T-helper 9 cell (primary cell): ENCODE measurements around the gene LPAR2.

Source experiments
- DNase-seq: peaks from one replicate; pipeline ENCODE4 v3.0.0-alpha.2; 2020

LPAR2 gene

GRCh38 chr19:19595171-19595701 is 32.8 kb downstream of the LPAR2 start:
- DNase-seq, result no peak

DNA sequence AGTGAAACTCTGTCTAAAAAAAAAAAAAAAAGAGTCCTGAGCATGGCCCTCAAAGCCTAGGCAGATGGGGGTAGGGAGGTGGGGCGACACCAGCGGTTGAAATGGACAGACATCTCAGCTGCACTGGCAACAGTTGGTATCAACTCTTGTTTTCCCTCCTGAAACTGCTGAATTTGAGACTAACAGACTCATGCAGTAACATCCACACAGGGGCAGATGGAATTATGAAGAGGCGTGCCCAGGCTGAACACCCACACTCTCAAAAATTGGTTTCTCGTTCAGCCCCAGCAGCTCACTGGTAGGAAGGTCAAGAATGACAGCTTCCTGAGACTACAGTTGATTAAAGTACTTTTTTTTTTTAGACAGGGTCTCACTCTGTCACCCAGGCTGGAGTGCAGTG is 33.6 kb downstream of the LPAR2 start:
- no peak for DNase-seq

DNA sequence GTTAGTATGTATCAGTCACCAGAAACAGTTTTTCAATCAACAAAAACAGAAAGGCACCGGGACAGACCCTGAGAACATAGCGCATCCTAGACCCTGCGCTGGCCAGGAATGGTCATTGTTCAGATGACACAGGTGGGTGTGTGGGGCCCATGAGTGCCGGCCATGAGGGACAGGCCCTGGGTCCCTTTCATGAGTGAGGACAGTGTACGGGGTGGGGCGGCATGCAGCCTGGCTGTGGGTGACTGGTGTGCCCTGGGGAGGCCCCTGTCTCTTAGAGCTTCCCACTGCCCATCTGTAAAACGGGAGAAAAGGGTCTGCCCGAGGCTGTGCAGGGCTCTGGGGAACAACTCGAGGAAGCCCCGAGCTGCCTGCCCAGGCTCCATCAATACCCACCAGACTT is 35.3 kb downstream of the LPAR2 start:
- no peak for DNase-seq

- peak; percentile 60 for DNase-seq
These were observed 36.7 kb downstream of the LPAR2 start for GRCh38 chr19:19591133-19591825.

GRCh38 chr19:19588546-19588945 is 39.5 kb downstream of the LPAR2 start:
- no peak for DNase-seq

DNA sequence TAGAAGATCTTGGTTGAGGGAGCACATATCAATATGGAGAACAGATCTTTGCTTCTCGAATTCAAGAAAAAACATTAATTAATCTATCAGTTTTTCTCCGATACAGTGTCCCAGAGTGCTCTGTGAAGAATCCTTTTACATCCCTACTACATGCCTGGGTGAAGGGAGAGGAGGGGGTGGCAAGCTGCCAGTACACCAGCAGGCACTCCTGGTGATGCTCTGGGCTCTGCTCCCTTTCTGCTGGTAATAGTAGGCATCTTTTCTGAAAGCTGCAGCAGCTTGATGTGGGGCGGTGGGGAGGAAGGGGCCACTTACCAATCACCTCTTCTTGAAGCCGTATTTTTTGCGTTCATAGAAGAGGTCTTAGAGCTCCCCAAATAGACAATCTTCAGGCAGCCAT is 40.2 kb downstream of the LPAR2 start:
- DNase-seq, result no peak

DNA sequence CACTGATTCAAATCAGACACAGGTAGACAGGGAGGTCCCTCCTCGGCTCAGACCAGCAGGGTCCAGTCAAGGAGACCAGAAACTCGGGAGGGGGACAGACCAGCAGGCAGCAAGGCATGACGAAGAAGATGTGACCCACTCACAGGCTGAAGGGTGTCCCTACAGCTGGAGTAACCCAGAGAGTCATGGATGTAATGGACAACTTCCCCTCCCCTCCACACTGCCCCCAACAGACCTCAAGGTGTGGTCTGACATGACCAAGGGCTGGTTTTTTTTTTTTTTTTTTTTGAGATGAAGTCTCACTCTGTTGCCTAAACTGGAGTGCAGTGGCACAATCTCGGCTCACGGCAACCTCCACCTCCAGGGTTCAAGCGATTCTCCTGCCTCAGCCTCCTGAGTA is 43.7 kb downstream of the LPAR2 start:
- DNase-seq, result no peak

DNA sequence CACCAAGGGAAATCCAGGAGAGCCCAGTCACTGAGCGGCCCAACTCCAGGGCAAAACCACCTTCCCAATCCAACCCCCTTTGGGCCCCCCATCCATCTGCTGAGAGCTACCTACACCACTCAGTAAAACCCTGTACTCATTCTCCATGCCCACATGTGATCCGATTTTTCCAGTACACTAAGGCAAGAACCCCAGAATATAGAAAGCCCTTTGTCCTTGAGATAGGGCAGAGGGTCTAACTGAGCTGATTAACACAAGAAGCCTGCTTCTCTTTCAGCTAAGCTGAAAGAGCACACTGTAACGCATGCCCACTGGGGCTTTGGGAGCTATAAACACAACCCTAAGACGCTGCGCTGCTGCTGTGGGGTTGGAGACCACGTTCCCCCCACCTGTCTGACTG is 45.5 kb downstream of the LPAR2 start:
- no peak for DNase-seq

DNA sequence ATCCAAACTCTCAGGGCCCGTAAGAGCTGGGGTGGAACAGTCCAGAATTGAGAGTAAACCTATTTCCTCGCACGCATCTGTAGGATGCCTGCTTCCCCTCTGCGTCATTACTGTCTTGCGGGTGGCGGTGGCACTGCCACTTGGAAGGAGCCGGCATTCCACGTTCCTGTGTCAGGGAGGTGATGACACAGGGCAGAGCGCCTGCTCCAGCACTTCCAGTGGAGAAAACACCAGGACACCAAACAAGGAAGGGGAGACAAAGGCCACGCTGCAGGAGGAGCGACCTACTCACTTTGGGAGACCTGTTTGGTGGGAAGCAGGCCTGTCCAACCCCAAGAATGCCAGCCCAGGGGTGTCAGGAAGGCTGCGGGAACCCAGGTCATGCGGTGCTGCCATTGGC is 46.6 kb downstream of the LPAR2 start:
- DNase-seq, result no peak

DNA sequence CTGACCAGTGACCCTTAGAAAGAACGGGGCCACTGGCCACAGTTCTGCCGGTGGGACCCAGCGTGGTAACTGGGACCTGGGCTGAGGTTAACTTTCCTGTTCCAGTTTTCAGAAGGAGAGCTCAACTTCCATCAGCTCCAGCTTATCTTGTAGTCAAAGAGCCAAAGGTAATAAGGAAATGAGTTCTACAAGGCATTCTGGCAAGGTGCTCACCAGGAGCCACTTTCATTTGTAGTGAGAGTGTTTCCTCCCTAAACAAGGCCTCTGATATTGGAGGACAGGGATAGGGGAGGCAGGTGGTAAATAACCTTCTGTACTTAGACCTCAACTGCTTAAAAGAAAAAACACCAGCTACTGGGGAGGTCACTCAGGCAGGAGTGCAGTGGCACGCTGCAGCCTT is 47.6 kb downstream of the LPAR2 start:
- no peak for DNase-seq

DNA sequence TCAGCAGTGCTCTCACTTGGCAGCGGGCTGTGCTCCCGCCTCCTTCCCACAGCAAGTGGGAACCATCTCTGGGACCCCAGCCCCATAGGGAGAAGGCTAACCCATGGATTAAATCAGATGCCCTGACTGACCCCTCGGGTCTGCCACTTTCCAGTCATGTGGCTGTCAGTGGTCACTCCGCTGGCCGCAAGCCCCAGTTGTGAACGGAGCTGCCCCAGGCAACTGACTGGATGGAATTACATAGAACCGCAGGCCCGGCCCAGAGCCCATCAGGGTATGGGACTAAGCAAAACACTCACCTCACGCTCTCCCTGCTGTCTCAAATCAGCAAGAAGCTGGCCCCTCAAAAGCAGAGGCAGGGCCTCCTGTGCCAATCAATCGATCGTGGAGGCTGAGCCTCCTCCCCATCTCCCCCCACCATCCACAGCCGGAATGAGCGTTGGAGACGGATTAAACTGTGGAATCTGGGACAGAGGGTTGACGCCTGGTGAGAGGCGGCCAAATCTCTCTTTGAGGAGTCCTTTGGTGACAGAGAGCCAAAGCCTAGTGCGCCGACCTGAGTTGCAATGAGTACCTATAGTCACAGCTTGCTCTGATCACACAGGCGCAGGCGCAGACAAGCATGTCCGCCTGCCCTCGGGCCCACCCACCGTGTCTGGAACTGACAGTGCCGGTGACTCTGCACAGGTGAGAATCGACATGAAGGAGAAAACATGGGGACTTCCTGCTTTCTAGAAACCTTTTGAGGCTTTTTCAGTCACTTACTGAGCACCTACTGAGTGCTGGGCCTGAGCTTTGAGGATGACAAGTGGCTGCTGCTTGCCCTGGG is 48.3 kb downstream of the LPAR2 start:
- no peak for DNase-seq

GRCh38 chr19:19578252-19578651 is 49.8 kb downstream of the LPAR2 start:
- no peak for DNase-seq

- DNase-seq, result no peak
These were observed 52.6 kb downstream of the LPAR2 start for GRCh38 chr19:19575411-19575810.
